BJ (cell line): Measurements from ENCODE around the gene KCNIP4. TPM values are rescaled to one million over a fixed set of nuclear protein-coding genes. Genes with fewer than 3 reads are reported as not detected.

Experiments
- CTCF ChIA-PET: fragments of 350-600 bp; formaldehyde crosslinking; extraction: SDS; loops from one replicate; lab custom pipeline; 2021; ENCODE audit warnings: antibody characterized with exemption, inconsistent platforms; lab: Yijun Ruan, JAX
- POLR2A ChIA-PET: fragments of 300-600 bp; sonication (Branson Sonifier 250); formaldehyde crosslinking; extraction: SDS; loops from one replicate; lab custom pipeline; 2021; ENCODE audit warnings: antibody characterized with exemption; lab: Charles Lee
- DNase-seq: peaks from one replicate; pipeline ENCODE4 v3.0.0-alpha.2; 2011; ENCODE audit warnings: low read depth
- H3K27me3 ChIP-seq: 2 replicates; pipeline ENCODE4 v1.6.0; 2011; ENCODE audit warnings: low read length; ENCODE audit not compliant: control insufficient read depth, insufficient read depth
- H3K36me3 ChIP-seq: 2 replicates; pipeline ENCODE4 v1.5.1; 2011; ENCODE audit warnings: low read length; ENCODE audit not compliant: control insufficient read depth, insufficient read depth
- H3K4me3 ChIP-seq: 2 replicates; pipeline ENCODE4 v1.5.1; 2011; ENCODE audit warnings: low read depth, mild to moderate bottlenecking, control low read depth, low read length
- CTCF ChIP-seq: IDR thresholded peaks from 2 replicates; pipeline ENCODE4 v1.5.1; 2011; ENCODE audit warnings: low read depth, mild to moderate bottlenecking, control low read depth, inconsistent platforms, low read length, moderate library complexity; ENCODE audit not compliant: insufficient read depth
- polyA plus RNA-seq: library from polyadenylated mRNA; depleted of rRNA; stranded (reverse); fragments of >200 nt; gene quantifications from 2 replicates; pipeline ENCODE4 v1.2.3, GENCODE V29; 2011

The KCNIP4 gene
- polyA plus RNA-seq, 1 experiment: not detected

GRCh38 chr4:20925176-20925575 lies 1023.4 kb downstream of the KCNIP4 start:
- DNase-seq: no peak
- no peak for TF ChIP-seq CTCF
- H3K27me3 ChIP-seq: no peaks in the 10 kb centered on the region
- no peak overlapping the region for H3K4me3 ChIP-seq
- H3K36me3 ChIP-seq: no peaks in the 10 kb centered on the region
- ChIA-PET CTCF (no interaction called here), POLR2A (no interaction called here)

- DNase-seq: no peak
- H3K36me3 ChIP-seq: no peaks in the 10 kb centered on the region
- no peak for TF ChIP-seq CTCF
- CTCF ChIA-PET: no interaction called here
- H3K27me3 ChIP-seq: no peaks in the 10 kb centered on the region
- no peak overlapping the region for H3K4me3 ChIP-seq
- POLR2A ChIA-PET: no interaction called here
Measured at GRCh38 chr4:20922962-20923361, 1025.6 kb downstream of the KCNIP4 start.

- Histone ChIP-seq H3K36me3 (no peaks in the 10 kb centered on the region), H3K4me3 (no peak overlapping the region), H3K27me3 (no peaks in the 10 kb centered on the region)
- CTCF ChIA-PET: no interaction called here
- no peak for DNase-seq
- POLR2A ChIA-PET: no interaction called here
- TF ChIP-seq CTCF: no peak
Measured at GRCh38 chr4:20916106-20916505, 1032.5 kb downstream of the KCNIP4 start.

GRCh38 chr4:20904966-20905365 lies 1043.6 kb downstream of the KCNIP4 start:
- CTCF ChIA-PET: no interaction called here
- TF ChIP-seq CTCF: no peak
- Histone ChIP-seq H3K36me3 (no peaks in the 10 kb centered on the region), H3K27me3 (no peaks in the 10 kb centered on the region), H3K4me3 (no peak overlapping the region)
- DNase-seq: no peak
- POLR2A ChIA-PET: no interaction called here

DNA sequence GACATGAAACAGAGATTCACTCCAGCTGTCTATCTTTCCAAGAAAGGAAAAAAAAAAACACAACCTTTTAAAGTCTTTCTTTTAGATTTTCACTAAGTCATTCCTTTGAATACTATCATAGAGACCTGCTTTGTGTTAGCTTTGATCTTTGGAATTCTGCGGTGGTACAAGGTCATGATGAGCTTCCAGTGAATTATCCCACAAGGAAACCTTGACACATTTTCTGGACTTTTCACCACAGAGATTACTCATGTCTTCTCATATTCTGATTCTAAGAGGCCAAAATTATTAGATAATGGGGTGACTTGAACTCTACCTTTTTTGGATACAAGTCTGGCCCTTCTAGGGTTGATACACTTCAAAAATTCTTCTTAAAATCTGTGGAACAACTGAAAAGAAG lies 1046.7 kb downstream of the KCNIP4 start:
- Histone ChIP-seq H3K36me3 (no peaks in the 10 kb centered on the region), H3K4me3 (no peak overlapping the region), H3K27me3 (no peaks in the 10 kb centered on the region)
- POLR2A ChIA-PET: no interaction called here
- DNase-seq: no peak
- TF ChIP-seq CTCF: no peak
- CTCF ChIA-PET: no interaction called here
